ENCODE measurements around the gene CACYBP. TPM values are rescaled to one million over a fixed set of nuclear protein-coding genes. Genes with fewer than 3 reads are reported as not detected.

CACYBP gene
- total RNA-seq, 6 experiments from 2014 or later, result 89.9 to 164 (median 142) TPM

GRCh38 chr1:174988986-174989385, 10.8 kb upstream of the CACYBP start:
- no peak for TF ChIP-seq CTCF (IDR thresholded peaks at IDR 0.05)
- no peak for DNase-seq
- H3K27me3 Mint-ChIP-seq (ENCODE audit: insufficient read depth), result peaks cover 3% of the 10 kb centered on the region; the same call in 1 of the 2 replicates
- peaks cover 26% of the 10 kb centered on the region for H3K4me1 Mint-ChIP-seq (ENCODE audit: low read depth)
- no peak overlapping the region for H3K4me3 Mint-ChIP-seq
- H3K36me3 Mint-ChIP-seq (ENCODE audit: low read depth), result no peaks in the 10 kb centered on the region
- H3K9me3 Mint-ChIP-seq, result no peaks in the 10 kb centered on the region
- H3K27ac Mint-ChIP-seq, result no peak overlapping the region

DNA sequence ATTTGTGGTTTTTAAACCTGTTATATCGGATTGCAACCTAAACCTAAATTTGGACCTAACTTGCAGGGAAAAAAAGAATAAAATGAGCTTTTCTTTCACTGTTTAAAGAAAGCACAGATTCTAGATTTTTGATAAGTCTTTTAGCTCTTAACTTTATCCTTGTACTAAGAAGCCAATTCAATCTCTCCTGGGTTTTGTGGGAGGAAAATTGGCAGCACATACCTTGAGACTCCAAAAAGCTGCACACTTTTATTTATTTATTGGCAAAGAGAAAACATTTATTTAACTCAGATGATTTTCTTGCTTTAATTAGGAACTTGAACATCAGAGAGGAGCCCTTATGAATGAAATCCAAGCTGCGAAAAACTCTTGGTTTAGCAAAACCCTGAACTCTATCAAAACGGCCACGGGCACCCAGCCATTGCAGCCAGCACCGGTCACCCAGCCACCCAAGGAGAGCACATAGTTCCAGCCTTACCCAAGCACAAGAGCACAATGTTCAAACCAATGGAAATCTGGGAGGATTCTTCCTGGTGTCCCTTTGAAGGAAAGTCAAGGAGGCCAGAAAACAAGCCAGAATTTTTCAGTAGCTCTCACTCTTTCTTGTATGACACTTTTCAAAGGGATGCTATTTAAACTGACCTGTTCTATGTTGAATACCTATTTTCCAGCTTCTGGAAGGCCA, 10.1 kb upstream of the CACYBP start:
- H3K27me3 Mint-ChIP-seq (ENCODE audit: insufficient read depth), result peaks cover 3% of the 10 kb centered on the region; the same call in 1 of the 2 replicates
- peaks cover 26% of the 10 kb centered on the region for H3K4me1 Mint-ChIP-seq (ENCODE audit: low read depth)
- TF ChIP-seq CTCF (IDR thresholded peaks at IDR 0.05), result no peak
- H3K4me3 Mint-ChIP-seq, result peak overlapping the region; percentile 89
- no peaks in the 10 kb centered on the region for H3K36me3 Mint-ChIP-seq (ENCODE audit: low read depth)
- H3K27ac Mint-ChIP-seq, result peak overlapping the region; percentile 91
- DNase-seq, result no peak
- H3K9me3 Mint-ChIP-seq, result no peaks in the 10 kb centered on the region

DNA sequence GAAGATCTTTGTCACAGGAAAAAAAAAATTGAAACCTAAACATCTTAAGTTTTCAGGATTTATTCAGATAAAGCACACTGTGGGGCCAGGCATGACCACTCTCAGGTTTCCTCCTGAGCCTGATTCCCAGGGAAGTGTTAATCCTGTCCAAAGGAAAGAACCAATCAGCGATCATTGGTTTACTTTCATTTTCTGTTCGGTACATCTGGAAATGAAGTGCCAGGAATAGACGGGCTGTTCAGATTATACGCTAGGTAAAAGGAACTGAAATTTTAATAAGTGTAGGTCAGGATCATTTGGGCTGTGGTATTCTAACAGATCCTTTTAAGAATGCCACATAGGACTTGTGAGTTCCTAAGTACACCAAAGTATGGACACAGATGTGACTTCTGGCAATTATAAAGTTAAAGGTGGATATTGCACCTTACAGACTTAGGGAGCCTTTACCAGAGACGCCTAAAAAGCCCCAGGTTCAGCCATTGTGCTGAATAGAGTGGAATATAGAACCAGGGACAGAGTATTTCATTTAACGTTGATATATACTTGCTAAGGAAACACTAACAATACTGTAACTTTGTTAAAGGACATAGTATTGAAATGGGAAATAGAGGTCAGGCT, 9.3 kb upstream of the CACYBP start:
- DNase-seq, result peak; percentile 70
- no peaks in the 10 kb centered on the region for H3K36me3 Mint-ChIP-seq (ENCODE audit: low read depth)
- peak overlapping the region; percentile 89 for H3K4me3 Mint-ChIP-seq
- peaks cover 3% of the 10 kb centered on the region; the same call in 1 of the 2 replicates for H3K27me3 Mint-ChIP-seq (ENCODE audit: insufficient read depth)
- peak overlapping the region; percentile 91 for H3K27ac Mint-ChIP-seq
- TF ChIP-seq CTCF (IDR thresholded peaks at IDR 0.05), result no peak
- peaks cover 33% of the 10 kb centered on the region for H3K4me1 Mint-ChIP-seq (ENCODE audit: low read depth)
- no peaks in the 10 kb centered on the region for H3K9me3 Mint-ChIP-seq

DNA sequence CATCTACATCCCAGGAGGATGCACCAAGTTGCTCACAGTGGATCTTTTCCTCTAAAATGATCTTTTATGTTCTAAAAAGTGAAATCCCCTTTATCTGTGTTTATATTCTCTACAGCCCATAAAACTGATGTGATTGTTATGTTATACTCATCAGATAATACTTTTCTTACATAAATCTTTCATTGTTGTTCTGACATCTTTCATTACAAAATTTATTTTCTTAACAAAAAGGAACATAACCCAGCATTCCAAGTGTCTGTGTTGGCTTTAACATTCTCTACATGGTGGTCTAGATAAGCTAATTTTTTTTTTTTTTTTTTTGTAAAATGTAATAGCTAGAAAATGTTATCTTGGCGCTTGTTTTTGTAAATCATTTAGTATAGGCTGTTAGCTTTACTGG, 8.3 kb upstream of the CACYBP start:
- no peak overlapping the region for H3K27ac Mint-ChIP-seq
- H3K27me3 Mint-ChIP-seq (ENCODE audit: insufficient read depth), result peaks cover 3% of the 10 kb centered on the region; the same call in 1 of the 2 replicates
- no peak for TF ChIP-seq CTCF (IDR thresholded peaks at IDR 0.05)
- H3K4me1 Mint-ChIP-seq (ENCODE audit: low read depth), result peaks cover 43% of the 10 kb centered on the region
- no peak overlapping the region for H3K4me3 Mint-ChIP-seq
- no peak for DNase-seq
- H3K36me3 Mint-ChIP-seq (ENCODE audit: low read depth), result no peaks in the 10 kb centered on the region
- H3K9me3 Mint-ChIP-seq, result no peaks in the 10 kb centered on the region

GRCh38 chr1:174995121-174995520, 4.6 kb upstream of the CACYBP start:
- H3K27me3 Mint-ChIP-seq (ENCODE audit: insufficient read depth), result peaks cover 3% of the 10 kb centered on the region; the same call in 1 of the 2 replicates
- H3K4me1 Mint-ChIP-seq (ENCODE audit: low read depth), result peaks cover 49% of the 10 kb centered on the region
- peaks cover 6% of the 10 kb centered on the region; the same call in 1 of the 2 replicates for H3K36me3 Mint-ChIP-seq (ENCODE audit: low read depth)
- H3K4me3 Mint-ChIP-seq, result no peak overlapping the region
- DNase-seq, result no peak
- no peak overlapping the region for H3K27ac Mint-ChIP-seq
- no peak for TF ChIP-seq CTCF (IDR thresholded peaks at IDR 0.05)
- no peaks in the 10 kb centered on the region for H3K9me3 Mint-ChIP-seq

Measured in HFFc6 (cell line).